IMR-90 (cell line): ENCODE measurements around the gene METTL1.

Experiments used
- BHLHE40 ChIP-seq: fragments of 150-350 bp; IDR thresholded peaks from 2 replicates; pipeline ENCODE4 v1.6.1; 2016; ENCODE audit warnings: mild to moderate bottlenecking, low read depth, low read length
- CEBPB ChIP-seq: IDR thresholded peaks from 2 replicates; pipeline ENCODE4 v1.6.1; 2012; ENCODE audit warnings: low read depth, low read length, improper control_type of control experiment
- CHD1 ChIP-seq: IDR thresholded peaks from 2 replicates; pipeline ENCODE4 v1.6.1; 2012; ENCODE audit warnings: low read depth, low read length, improper control_type of control experiment
- ELK1 ChIP-seq: fragments of 150-350 bp; IDR thresholded peaks from 2 replicates; pipeline ENCODE4 v1.6.1; 2016; ENCODE audit warnings: low read depth, mild to moderate bottlenecking, low read length, moderate library complexity, borderline replicate concordance
- MAFK ChIP-seq: IDR thresholded peaks from 2 replicates; pipeline ENCODE4 v1.6.1; 2012; ENCODE audit warnings: low read depth, low read length, improper control_type of control experiment
- MAZ ChIP-seq: IDR thresholded peaks from 2 replicates; pipeline ENCODE4 v1.6.1; 2012; ENCODE audit warnings: low read depth, mild to moderate bottlenecking, low read length, improper control_type of control experiment, moderate library complexity, borderline replicate concordance
- MXI1 ChIP-seq: IDR thresholded peaks from 2 replicates; pipeline ENCODE4 v1.6.1; 2012; ENCODE audit warnings: low read depth, mild to moderate bottlenecking, low read length, moderate library complexity, borderline replicate concordance
- POLR2A ChIP-seq: IDR thresholded peaks from 2 replicates; pipeline ENCODE4 v1.6.1; 2012; ENCODE audit warnings: mild to moderate bottlenecking, low read depth, low read length
- RCOR1 ChIP-seq: IDR thresholded peaks from 2 replicates; pipeline ENCODE4 v1.6.1; 2012; ENCODE audit warnings: mild to moderate bottlenecking, low read length, improper control_type of control experiment; ENCODE audit not compliant: insufficient replicate concordance
- RFX5 ChIP-seq: IDR thresholded peaks from 2 replicates; pipeline ENCODE4 v1.8.0; 2012; ENCODE audit warnings: low read depth, mild to moderate bottlenecking, low read length, moderate library complexity
- SMC3 ChIP-seq: fragments of 150-350 bp; IDR thresholded peaks from 2 replicates; pipeline ENCODE4 v1.6.1; 2016; ENCODE audit warnings: low read depth, mild to moderate bottlenecking, antibody characterized with exemption, low read length, moderate library complexity
- TF ChIP-seq, protein P1 (sequence below): conservative IDR thresholded peaks from 2 replicates; pipeline ENCODE4 v1.5.1; 2012; ENCODE audit warnings: mild to moderate bottlenecking, low read depth, low read length, improper control_type of control experiment
- TF ChIP-seq, protein P2 (sequence below): fragments of 150-350 bp; IDR thresholded peaks from 2 replicates; pipeline ENCODE4 v1.6.1; 2017; ENCODE audit warnings: mild to moderate bottlenecking, antibody characterized with exemption, low read length, low read depth

GRCh38 chr12:57796996-57797395, 25.1 kb upstream of the METTL1 start:
- TF ChIP-seq, protein P1, sequence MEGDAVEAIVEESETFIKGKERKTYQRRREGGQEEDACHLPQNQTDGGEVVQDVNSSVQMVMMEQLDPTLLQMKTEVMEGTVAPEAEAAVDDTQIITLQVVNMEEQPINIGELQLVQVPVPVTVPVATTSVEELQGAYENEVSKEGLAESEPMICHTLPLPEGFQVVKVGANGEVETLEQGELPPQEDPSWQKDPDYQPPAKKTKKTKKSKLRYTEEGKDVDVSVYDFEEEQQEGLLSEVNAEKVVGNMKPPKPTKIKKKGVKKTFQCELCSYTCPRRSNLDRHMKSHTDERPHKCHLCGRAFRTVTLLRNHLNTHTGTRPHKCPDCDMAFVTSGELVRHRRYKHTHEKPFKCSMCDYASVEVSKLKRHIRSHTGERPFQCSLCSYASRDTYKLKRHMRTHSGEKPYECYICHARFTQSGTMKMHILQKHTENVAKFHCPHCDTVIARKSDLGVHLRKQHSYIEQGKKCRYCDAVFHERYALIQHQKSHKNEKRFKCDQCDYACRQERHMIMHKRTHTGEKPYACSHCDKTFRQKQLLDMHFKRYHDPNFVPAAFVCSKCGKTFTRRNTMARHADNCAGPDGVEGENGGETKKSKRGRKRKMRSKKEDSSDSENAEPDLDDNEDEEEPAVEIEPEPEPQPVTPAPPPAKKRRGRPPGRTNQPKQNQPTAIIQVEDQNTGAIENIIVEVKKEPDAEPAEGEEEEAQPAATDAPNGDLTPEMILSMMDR: no peak
- TF ChIP-seq POLR2A (no peak), CHD1 (no peak), RFX5 (no peak), SMC3 (no peak), CEBPB (no peak), ELK1 (no peak), RCOR1 (no peak), MAFK (no peak), MAZ (no peak), BHLHE40 (no peak), MXI1 (no peak)
- TF ChIP-seq, protein P2, sequence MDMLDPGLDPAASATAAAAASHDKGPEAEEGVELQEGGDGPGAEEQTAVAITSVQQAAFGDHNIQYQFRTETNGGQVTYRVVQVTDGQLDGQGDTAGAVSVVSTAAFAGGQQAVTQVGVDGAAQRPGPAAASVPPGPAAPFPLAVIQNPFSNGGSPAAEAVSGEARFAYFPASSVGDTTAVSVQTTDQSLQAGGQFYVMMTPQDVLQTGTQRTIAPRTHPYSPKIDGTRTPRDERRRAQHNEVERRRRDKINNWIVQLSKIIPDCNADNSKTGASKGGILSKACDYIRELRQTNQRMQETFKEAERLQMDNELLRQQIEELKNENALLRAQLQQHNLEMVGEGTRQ: no peak
